HCT116 (cell line): ENCODE measurements around the gene GPR3.

Experiments used
- ATF3 ChIP-seq: IDR thresholded peaks from 2 replicates; pipeline ENCODE4 v1.6.1; 2012
- CTCF ChIP-seq, 3 experiments: fragments of 200-600 bp in 1 of 3; sonication (generic) in 1 of 3; IDR thresholded peaks in 2 of 3; conservative IDR thresholded peaks in 1 of 3; 2 replicates each; pipeline ENCODE4 v1.5.1; 2012 to 2017; ENCODE audit warnings: low read depth in 2 of 3, low read length in 2 of 3, antibody characterized with exemption in 1 of 3, borderline replicate concordance in 1 of 3, control low read depth in 1 of 3, mild to moderate bottlenecking in 1 of 3, mixed read lengths in 1 of 3, mixed run types in 1 of 3, moderate library complexity in 1 of 3; ENCODE audit not compliant: insufficient read depth in 1 of 3
- EGR1 ChIP-seq: IDR thresholded peaks from 2 replicates; pipeline ENCODE4 v1.6.1; 2012; ENCODE audit warnings: low read depth
- EZH2 ChIP-seq: fragments of 200-600 bp; sonication (generic); IDR thresholded peaks from 2 replicates; pipeline ENCODE4 v1.6.1; 2017; ENCODE audit warnings: antibody characterized with exemption, mixed run types
- EZH2phosphoT487 ChIP-seq: fragments of 200-600 bp; IDR thresholded peaks from 2 replicates; pipeline ENCODE4 v1.6.1; 2018; ENCODE audit warnings: antibody characterized with exemption, borderline replicate concordance
- POLR2A ChIP-seq: IDR thresholded peaks from 2 replicates; pipeline ENCODE4 v1.7.0; 2011; ENCODE audit warnings: borderline replicate concordance; ENCODE audit not compliant: insufficient read depth, insufficient read length; ENCODE audit errors: extremely low read depth
- POLR2AphosphoS5 ChIP-seq: IDR thresholded peaks from 2 replicates; pipeline ENCODE4 v1.6.1; 2011; ENCODE audit warnings: mild to moderate bottlenecking, low read depth, low read length, moderate library complexity
- RAD21 ChIP-seq: IDR thresholded peaks from 2 replicates; pipeline ENCODE4 v1.6.1; 2012; ENCODE audit warnings: low read depth, mild to moderate bottlenecking
- SP1 ChIP-seq: IDR thresholded peaks from 2 replicates; pipeline ENCODE4 v1.6.1; 2012; ENCODE audit warnings: low read depth
- SRF ChIP-seq: IDR thresholded peaks from 2 replicates; pipeline ENCODE4 v1.6.1; 2012; ENCODE audit warnings: low read depth
- TCF7L2 ChIP-seq: IDR thresholded peaks from 2 replicates; pipeline ENCODE4 v1.7.0; 2011; ENCODE audit warnings: borderline replicate concordance, inconsistent platforms; ENCODE audit not compliant: insufficient read depth, insufficient read length; ENCODE audit errors: extremely low read depth
- ZNF274 ChIP-seq: fragments of 200-500 bp; sonication (Bioruptor generic); IDR thresholded peaks from 2 replicates; pipeline ENCODE4 v1.6.1; 2014; ENCODE audit warnings: mild to moderate bottlenecking, low read depth, low read length, inconsistent platforms
- TF ChIP-seq, protein P1 (sequence below): IDR thresholded peaks from 2 replicates; pipeline ENCODE4 v1.6.1; 2012; ENCODE audit warnings: low read depth

- TF ChIP-seq CTCF (IDR thresholded peaks at IDR 0.05 in 2 of 3, conservative IDR thresholded peaks at IDR 0.05 in 1 of 3; ENCODE audit: borderline replicate concordance in 1 of 3, insufficient read depth in 1 of 3, low read depth in 2 of 3, low read length in 2 of 3) (no peak), RAD21 (no peak), POLR2AphosphoS5 (no peak), POLR2A (no peak), EZH2phosphoT487 (no peak), ZNF274 (no peak), SP1 (no peak), EZH2 (no peak), SRF (no peak), ATF3 (no peak), EGR1 (no peak), TCF7L2 (no peak)
- TF ChIP-seq, protein P1, sequence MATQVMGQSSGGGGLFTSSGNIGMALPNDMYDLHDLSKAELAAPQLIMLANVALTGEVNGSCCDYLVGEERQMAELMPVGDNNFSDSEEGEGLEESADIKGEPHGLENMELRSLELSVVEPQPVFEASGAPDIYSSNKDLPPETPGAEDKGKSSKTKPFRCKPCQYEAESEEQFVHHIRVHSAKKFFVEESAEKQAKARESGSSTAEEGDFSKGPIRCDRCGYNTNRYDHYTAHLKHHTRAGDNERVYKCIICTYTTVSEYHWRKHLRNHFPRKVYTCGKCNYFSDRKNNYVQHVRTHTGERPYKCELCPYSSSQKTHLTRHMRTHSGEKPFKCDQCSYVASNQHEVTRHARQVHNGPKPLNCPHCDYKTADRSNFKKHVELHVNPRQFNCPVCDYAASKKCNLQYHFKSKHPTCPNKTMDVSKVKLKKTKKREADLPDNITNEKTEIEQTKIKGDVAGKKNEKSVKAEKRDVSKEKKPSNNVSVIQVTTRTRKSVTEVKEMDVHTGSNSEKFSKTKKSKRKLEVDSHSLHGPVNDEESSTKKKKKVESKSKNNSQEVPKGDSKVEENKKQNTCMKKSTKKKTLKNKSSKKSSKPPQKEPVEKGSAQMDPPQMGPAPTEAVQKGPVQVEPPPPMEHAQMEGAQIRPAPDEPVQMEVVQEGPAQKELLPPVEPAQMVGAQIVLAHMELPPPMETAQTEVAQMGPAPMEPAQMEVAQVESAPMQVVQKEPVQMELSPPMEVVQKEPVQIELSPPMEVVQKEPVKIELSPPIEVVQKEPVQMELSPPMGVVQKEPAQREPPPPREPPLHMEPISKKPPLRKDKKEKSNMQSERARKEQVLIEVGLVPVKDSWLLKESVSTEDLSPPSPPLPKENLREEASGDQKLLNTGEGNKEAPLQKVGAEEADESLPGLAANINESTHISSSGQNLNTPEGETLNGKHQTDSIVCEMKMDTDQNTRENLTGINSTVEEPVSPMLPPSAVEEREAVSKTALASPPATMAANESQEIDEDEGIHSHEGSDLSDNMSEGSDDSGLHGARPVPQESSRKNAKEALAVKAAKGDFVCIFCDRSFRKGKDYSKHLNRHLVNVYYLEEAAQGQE = no peak
Observed at GRCh38 chr1:27381969-27382762, 10.3 kb upstream of the GPR3 start.
